ENCODE results near the gene COPE. TPM values are rescaled to one million over a fixed set of nuclear protein-coding genes. Genes with fewer than 3 reads are reported as not detected.
A peak's percentile ranks its signal among the peaks of the same experiment; 100 is the strongest.

COPE gene
- total and polyA plus RNA-seq, 2 of the 8 experiments (the other 6 are each of a cell fraction or from before 2014, with no cell fraction given), result 178 to 356 TPM

- H3K23me2 ChIP-seq (ENCODE audit: low read depth, low read length), result no peaks in the 10 kb centered on the region
- no peak for TF ChIP-seq TAF1 (IDR thresholded peaks at IDR 0.05; ENCODE audit: low read depth, low read length)
- no peak for TF ChIP-seq PHF8 (conservative IDR thresholded peaks at IDR 0.05; ENCODE audit: low read depth, low read length)
- TF ChIP-seq NANOG (IDR thresholded peaks at IDR 0.05; ENCODE audit: insufficient read depth, low read depth, low read length, poor library complexity, severe bottlenecking), result no peak
- 92% methylated on average over 10 of the region's 10 CpGs; no CpG with 5 or more reads in 1 of the 2 experiments for WGBS, 2 experiments (ENCODE audit: extremely low coverage in 1 of 2, insufficient coverage in 1 of 2, insufficient read length in 1 of 2, insufficient replicate concordance in 2 of 2, low coverage in 1 of 2, low lambda C conversion rate in 2 of 2, missing lambda C conversion rate in 1 of 2)
- no peak overlapping the region for H3K56ac ChIP-seq (replicated peaks; ENCODE audit: insufficient read length, low read depth, low read length)
- H4K91ac ChIP-seq (replicated peaks; ENCODE audit: insufficient read length, low read length), result no peak overlapping the region
- H2BK5ac ChIP-seq (ENCODE audit: low read depth, low read length), result no peak overlapping the region
- no peak overlapping the region for H2BK12ac ChIP-seq (ENCODE audit: low read depth, low read length)
- no peak overlapping the region for H2AK5ac ChIP-seq (ENCODE audit: low read depth, low read length)
- no peaks in the 10 kb centered on the region for H3K4me1 ChIP-seq (replicated peaks in 1 of 4; ENCODE audit: control insufficient read depth in 3 of 4, insufficient read depth in 4 of 4, low read length in 3 of 4)
- H3K27ac ChIP-seq (ENCODE audit: low read depth, low read length), result no peak overlapping the region
- no peaks in the 10 kb centered on the region for H3K27me3 ChIP-seq (replicated peaks in 1 of 4; ENCODE audit: control insufficient read depth in 3 of 4, extremely low read depth in 1 of 4, insufficient read depth in 3 of 4, low read length in 3 of 4)
- no peak overlapping the region for H4K5ac ChIP-seq (ENCODE audit: insufficient read length, low read depth, low read length)
- H3K9ac ChIP-seq (replicated peaks in 1 of 4; ENCODE audit: extremely low read depth in 1 of 4, low read depth in 3 of 4, low read length in 3 of 4), result no peak overlapping the region
- H3K18ac ChIP-seq (ENCODE audit: extremely low read depth, low read length), result no peak overlapping the region
- H3K79me1 ChIP-seq (ENCODE audit: low read depth, low read length), result peaks cover 8% of the 10 kb centered on the region
- no peaks in the 10 kb centered on the region for H3K9me3 ChIP-seq (ENCODE audit: insufficient read depth in 2 of 2, low read depth in 1 of 2, low read length in 1 of 2)
- ChIA-PET POLR2A (ENCODE audit: partially characterized antibody) (interaction anchor here (0.9 to 3.2 kb wide), 4 partner anchors 9 to 30 kb away, joined by 3 to 13 read pairs (median 6); partner anchors contain the start of genes COPE and DDX49), CTCF (ENCODE audit: partially characterized antibody) (interaction anchor here (1.2 to 2.1 kb wide), 2 partner anchors 11 to 90 kb away, joined by 4 to 6 read pairs; no protein-coding TSS in a partner anchor)
- no peak overlapping the region for H3K4me3 ChIP-seq (ENCODE audit: extremely low read depth in 1 of 4, insufficient read depth in 2 of 4, low read depth in 3 of 4, low read length in 4 of 4)
- peaks cover 0 to 26% (median 6%) of the 10 kb centered on the region in 4 experiments; a peak in 4 of 8 replicates for H3K36me3 ChIP-seq (ENCODE audit: control insufficient read depth in 2 of 4, insufficient read depth in 4 of 4, low read length in 3 of 4)
- no peak overlapping the region for H3K23ac ChIP-seq (ENCODE audit: insufficient read length)
- no peak overlapping the region for H3K4ac ChIP-seq (replicated peaks; ENCODE audit: insufficient read length, low read depth, low read length)
- H2AFZ ChIP-seq (ENCODE audit: low read length), result no peak overlapping the region
- no peak overlapping the region for H3K14ac ChIP-seq (ENCODE audit: insufficient read length)
- DNase-seq (ENCODE audit: low read depth in 1 of 2, low spot score in 2 of 2) (no peak), FAIRE-seq (no peak)
- no peak overlapping the region for H3K4me2 ChIP-seq (ENCODE audit: insufficient read depth in 1 of 2, low read depth in 2 of 2, low read length in 2 of 2)
- H2BK120ac ChIP-seq (replicated peaks; ENCODE audit: low read depth, low read length), result no peak overlapping the region
- H3K79me2 ChIP-seq (ENCODE audit: control insufficient read depth in 1 of 2, insufficient read depth in 2 of 2, low read length in 2 of 2), result no peaks in the 10 kb centered on the region; a peak in 1 of 4 replicates
- H4K8ac ChIP-seq (ENCODE audit: extremely low read depth, insufficient read depth, low read length), result peak overlapping the region; percentile 11; the same call in 1 of the 2 replicates
- H2BK20ac ChIP-seq (ENCODE audit: low read length), result no peak overlapping the region
- H2BK15ac ChIP-seq (ENCODE audit: low read length), result no peak overlapping the region
- peaks cover 6 to 23% of the 10 kb centered on the region in 2 experiments for H4K20me1 ChIP-seq (replicated peaks in 1 of 2; ENCODE audit: control insufficient read depth in 1 of 2, insufficient read depth in 2 of 2, low read length in 2 of 2)
These were observed 9.2 kb downstream of the COPE start for GRCh38 chr19:18910010-18910409.
